ENCODE measurements around the gene INS. TPM values are rescaled to one million over a fixed set of nuclear protein-coding genes. Genes with fewer than 3 reads are reported as not detected.

Gene INS
- total and polyA plus RNA-seq, 2 of the 13 experiments (the other 11 are each of a cell fraction or from before 2014, with no cell fraction given) = not detected

DNA sequence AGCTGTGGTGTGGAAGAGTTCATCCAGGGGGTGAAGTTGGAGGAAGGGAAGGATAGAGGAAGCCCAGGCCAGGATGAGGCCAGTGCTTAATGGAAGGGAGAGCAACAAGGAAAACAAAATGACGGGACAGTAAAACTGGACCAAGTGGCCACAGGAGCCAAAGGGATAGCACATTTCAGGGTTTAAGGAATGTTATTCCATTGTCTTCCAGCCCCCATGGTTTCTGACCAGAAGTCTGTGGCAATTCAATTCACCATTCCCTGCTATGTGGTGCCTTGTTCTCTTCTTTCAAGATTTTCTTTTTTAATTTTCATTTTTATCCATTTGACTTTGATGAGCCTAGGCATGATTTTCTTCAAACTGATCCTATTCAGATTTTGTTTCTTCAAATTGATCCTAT, 44.3 kb downstream of the INS start:
- 55% methylated on average over 1 of the region's 1 CpG for WGBS (ENCODE audit: low lambda C conversion rate)
- in situ Hi-C loops (cut with HindIII; ENCODE audit: extremely low pct_ligation_motif_present, low pct_unique_long_range_greater_than_20kb) = no loop called here
- Histone ChIP-seq H3K27ac (ENCODE audit: extremely low read length, insufficient read depth, low read length) (no peak overlapping the region), H4K20me1 (ENCODE audit: insufficient read depth, low read length) (no peaks in the 10 kb centered on the region), H3K79me2 (ENCODE audit: insufficient read depth, low read length) (no peaks in the 10 kb centered on the region), H3K4me3 (replicated peaks in 1 of 3; ENCODE audit: insufficient read depth in 1 of 3, low read depth in 2 of 3, low read length in 3 of 3) (no peak overlapping the region), H3K4me2 (ENCODE audit: low read depth, low read length) (no peak overlapping the region), H3K9me3 (ENCODE audit: low read length) (peaks cover 6% of the 10 kb centered on the region), H3K4me1 (ENCODE audit: insufficient read depth, low read length) (peaks cover 17% of the 10 kb centered on the region), H2AFZ (ENCODE audit: low read length) (no peak overlapping the region), H3K27me3 (ENCODE audit: control insufficient read depth in 1 of 2, insufficient read depth in 2 of 2, low read length in 2 of 2) (peaks cover 5 to 40% of the 10 kb centered on the region in 2 experiments; a peak in 4 of 5 replicates), H3K9ac (ENCODE audit: insufficient read depth, low read depth, low read length) (no peak overlapping the region), H3K36me3 (replicated peaks in 1 of 2; ENCODE audit: control insufficient read depth in 1 of 2, insufficient read depth in 2 of 2, low read length in 2 of 2) (no peaks in the 10 kb centered on the region)
- DNase-seq (ENCODE audit: low spot score) (no peak), ATAC-seq (no peak), FAIRE-seq (no peak)
- ChIA-PET CTCF (ENCODE audit: low intra/inter-chr PET ratio, low total read pairs) (no interaction called here), POLR2A (no interaction called here)
- BruUV-seq (replicated peaks) = no TSS peak
- intact Hi-C loops (cut with micrococcal nuclease; ENCODE audit: unreplicated experiment) = no loop called here
- peak; percentile 99 for TF ChIP-seq ZNF317 (CRISPR knock-in tag; IDR thresholded peaks at IDR 0.05)
- TF ChIP-seq, protein P1, sequence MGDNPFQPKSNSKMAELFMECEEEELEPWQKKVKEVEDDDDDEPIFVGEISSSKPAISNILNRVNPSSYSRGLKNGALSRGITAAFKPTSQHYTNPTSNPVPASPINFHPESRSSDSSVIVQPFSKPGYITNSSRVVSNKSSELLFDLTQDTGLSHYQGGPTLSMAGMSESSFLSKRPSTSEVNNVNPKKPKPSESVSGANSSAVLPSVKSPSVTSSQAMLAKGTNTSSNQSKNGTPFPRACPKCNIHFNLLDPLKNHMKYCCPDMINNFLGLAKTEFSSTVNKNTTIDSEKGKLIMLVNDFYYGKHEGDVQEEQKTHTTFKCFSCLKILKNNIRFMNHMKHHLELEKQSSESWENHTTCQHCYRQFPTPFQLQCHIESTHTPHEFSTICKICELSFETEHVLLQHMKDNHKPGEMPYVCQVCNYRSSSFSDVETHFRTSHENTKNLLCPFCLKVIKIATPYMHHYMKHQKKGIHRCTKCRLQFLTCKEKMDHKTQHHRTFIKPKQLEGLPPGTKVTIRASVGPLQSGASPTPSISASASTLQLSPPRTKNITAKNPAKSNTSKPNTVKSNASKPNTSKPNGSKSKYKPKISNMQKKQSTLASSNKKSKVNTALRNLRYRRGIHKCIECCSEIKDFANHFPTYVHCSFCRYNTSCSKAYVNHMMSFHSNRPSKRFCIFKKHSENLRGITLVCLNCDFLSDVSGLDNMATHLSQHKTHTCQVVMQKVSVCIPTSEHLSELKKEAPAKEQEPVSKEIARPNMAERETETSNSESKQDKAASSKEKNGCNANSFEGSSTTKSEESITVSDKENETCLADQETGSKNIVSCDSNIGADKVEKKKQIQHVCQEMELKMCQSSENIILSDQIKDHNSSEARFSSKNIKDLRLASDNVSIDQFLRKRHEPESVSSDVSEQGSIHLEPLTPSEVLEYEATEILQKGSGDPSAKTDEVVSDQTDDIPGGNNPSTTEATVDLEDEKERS (CRISPR knock-in tag; IDR thresholded peaks at IDR 0.05) = no peak

DNA sequence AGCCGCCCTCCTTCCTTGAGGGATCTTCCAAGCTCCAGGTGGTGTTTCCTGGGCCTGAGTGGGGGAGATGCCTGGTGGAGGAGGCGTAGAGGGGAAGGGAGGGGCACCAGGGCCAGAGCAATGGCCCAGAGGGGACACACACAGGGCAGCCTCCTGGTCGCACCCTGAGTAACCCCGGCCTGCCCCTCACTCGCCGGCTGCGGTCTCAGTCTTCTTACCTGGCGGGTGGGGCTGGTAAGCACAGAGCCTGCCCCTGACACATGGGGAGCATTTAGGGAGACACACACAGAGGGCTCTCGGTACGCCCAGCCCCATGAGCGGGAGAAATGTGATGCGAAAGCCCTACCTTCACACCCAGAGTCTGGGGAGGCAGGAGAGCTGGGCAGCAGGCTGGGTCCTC, 45.7 kb downstream of the INS start:
- BruUV-seq (replicated peaks) = no TSS peak
- Histone ChIP-seq H3K36me3 (replicated peaks in 1 of 2; ENCODE audit: control insufficient read depth in 1 of 2, insufficient read depth in 2 of 2, low read length in 2 of 2) (no peaks in the 10 kb centered on the region), H2AFZ (ENCODE audit: low read length) (no peak overlapping the region), H3K27me3 (ENCODE audit: control insufficient read depth in 1 of 2, insufficient read depth in 2 of 2, low read length in 2 of 2) (peaks cover 3 to 35% of the 10 kb centered on the region in 2 experiments; a peak in 4 of 5 replicates), H4K20me1 (ENCODE audit: insufficient read depth, low read length) (no peaks in the 10 kb centered on the region), H3K4me2 (ENCODE audit: low read depth, low read length) (no peak overlapping the region), H3K9ac (ENCODE audit: insufficient read depth, low read depth, low read length) (no peak overlapping the region), H3K4me3 (replicated peaks in 1 of 3; ENCODE audit: insufficient read depth in 1 of 3, low read depth in 2 of 3, low read length in 3 of 3) (no peak overlapping the region), H3K9me3 (ENCODE audit: low read length) (peaks cover 6% of the 10 kb centered on the region), H3K4me1 (ENCODE audit: insufficient read depth, low read length) (peaks cover 7% of the 10 kb centered on the region), H3K79me2 (ENCODE audit: insufficient read depth, low read length) (no peaks in the 10 kb centered on the region), H3K27ac (ENCODE audit: extremely low read length, insufficient read depth, low read length) (no peak overlapping the region)
- 52% methylated on average over 4 of the region's 12 CpGs for WGBS (ENCODE audit: low lambda C conversion rate)
- ChIA-PET POLR2A (no interaction called here), CTCF (ENCODE audit: low intra/inter-chr PET ratio, low total read pairs) (no interaction called here)
- DNase-seq (ENCODE audit: low spot score) = no peak
- in situ Hi-C loops (cut with HindIII; ENCODE audit: extremely low pct_ligation_motif_present, low pct_unique_long_range_greater_than_20kb) = no loop called here
- intact Hi-C loops (cut with micrococcal nuclease; ENCODE audit: unreplicated experiment) = no loop called here
- no peak; the same call in 2 of the 3 replicates for ATAC-seq
- FAIRE-seq = no peak
- TF ChIP-seq, protein P2, sequence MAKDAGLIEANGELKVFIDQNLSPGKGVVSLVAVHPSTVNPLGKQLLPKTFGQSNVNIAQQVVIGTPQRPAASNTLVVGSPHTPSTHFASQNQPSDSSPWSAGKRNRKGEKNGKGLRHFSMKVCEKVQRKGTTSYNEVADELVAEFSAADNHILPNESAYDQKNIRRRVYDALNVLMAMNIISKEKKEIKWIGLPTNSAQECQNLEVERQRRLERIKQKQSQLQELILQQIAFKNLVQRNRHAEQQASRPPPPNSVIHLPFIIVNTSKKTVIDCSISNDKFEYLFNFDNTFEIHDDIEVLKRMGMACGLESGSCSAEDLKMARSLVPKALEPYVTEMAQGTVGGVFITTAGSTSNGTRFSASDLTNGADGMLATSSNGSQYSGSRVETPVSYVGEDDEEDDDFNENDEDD (CRISPR knock-in tag; IDR thresholded peaks at IDR 0.05; ENCODE audit: borderline replicate concordance) = no peak
- TF ChIP-seq NCOA1 (CRISPR knock-in tag; IDR thresholded peaks at IDR 0.05) (no peak), ONECUT2 (CRISPR knock-in tag; IDR thresholded peaks at IDR 0.05) (no peak), ZNF263 (CRISPR knock-in tag; IDR thresholded peaks at IDR 0.05) (no peak)
- TF ChIP-seq, protein P3, sequence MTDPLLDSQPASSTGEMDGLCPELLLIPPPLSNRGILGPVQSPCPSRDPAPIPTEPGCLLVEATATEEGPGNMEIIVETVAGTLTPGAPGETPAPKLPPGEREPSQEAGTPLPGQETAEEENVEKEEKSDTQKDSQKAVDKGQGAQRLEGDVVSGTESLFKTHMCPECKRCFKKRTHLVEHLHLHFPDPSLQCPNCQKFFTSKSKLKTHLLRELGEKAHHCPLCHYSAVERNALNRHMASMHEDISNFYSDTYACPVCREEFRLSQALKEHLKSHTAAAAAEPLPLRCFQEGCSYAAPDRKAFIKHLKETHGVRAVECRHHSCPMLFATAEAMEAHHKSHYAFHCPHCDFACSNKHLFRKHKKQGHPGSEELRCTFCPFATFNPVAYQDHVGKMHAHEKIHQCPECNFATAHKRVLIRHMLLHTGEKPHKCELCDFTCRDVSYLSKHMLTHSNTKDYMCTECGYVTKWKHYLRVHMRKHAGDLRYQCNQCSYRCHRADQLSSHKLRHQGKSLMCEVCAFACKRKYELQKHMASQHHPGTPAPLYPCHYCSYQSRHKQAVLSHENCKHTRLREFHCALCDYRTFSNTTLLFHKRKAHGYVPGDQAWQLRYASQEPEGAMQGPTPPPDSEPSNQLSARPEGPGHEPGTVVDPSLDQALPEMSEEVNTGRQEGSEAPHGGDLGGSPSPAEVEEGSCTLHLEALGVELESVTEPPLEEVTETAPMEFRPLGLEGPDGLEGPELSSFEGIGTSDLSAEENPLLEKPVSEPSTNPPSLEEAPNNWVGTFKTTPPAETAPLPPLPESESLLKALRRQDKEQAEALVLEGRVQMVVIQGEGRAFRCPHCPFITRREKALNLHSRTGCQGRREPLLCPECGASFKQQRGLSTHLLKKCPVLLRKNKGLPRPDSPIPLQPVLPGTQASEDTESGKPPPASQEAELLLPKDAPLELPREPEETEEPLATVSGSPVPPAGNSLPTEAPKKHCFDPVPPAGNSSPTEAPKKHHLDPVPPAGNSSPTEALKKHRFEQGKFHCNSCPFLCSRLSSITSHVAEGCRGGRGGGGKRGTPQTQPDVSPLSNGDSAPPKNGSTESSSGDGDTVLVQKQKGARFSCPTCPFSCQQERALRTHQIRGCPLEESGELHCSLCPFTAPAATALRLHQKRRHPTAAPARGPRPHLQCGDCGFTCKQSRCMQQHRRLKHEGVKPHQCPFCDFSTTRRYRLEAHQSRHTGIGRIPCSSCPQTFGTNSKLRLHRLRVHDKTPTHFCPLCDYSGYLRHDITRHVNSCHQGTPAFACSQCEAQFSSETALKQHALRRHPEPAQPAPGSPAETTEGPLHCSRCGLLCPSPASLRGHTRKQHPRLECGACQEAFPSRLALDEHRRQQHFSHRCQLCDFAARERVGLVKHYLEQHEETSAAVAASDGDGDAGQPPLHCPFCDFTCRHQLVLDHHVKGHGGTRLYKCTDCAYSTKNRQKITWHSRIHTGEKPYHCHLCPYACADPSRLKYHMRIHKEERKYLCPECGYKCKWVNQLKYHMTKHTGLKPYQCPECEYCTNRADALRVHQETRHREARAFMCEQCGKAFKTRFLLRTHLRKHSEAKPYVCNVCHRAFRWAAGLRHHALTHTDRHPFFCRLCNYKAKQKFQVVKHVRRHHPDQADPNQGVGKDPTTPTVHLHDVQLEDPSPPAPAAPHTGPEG (CRISPR knock-in tag; IDR thresholded peaks at IDR 0.05) = no peak

All from HepG2 (cell line).